HepG2 (cell line): ENCODE data around the gene GNB3. TPM values are rescaled to one million over a fixed set of nuclear protein-coding genes. Genes with fewer than 3 reads are reported as not detected.

ENCODE experiments used
- ATF4 ChIP-seq, 2 experiments: fragments of 450-650 bp in 1 of 2; sonication (generic) in 1 of 2; formaldehyde crosslinking; IDR thresholded peaks; 2 replicates each; pipeline versions ENCODE4 v1.5.0 to v1.8.0; 2020 to 2022; ENCODE audit warnings: mild to moderate bottlenecking in 1 of 2, missing genetic modification reagents in 1 of 2
- BCL3 ChIP-seq: sonication (generic); formaldehyde crosslinking; IDR thresholded peaks from 2 replicates; pipeline ENCODE4 v1.5.1; 2020; ENCODE audit warnings: mild to moderate bottlenecking, missing genetic modification reagents, moderate library complexity
- CC2D1A ChIP-seq: sonication (generic); formaldehyde crosslinking; IDR thresholded peaks from 2 replicates; pipeline ENCODE4 v1.8.1; 2023; ENCODE audit warnings: mild to moderate bottlenecking, missing genetic modification reagents
- CHCHD3 ChIP-seq: sonication (generic); formaldehyde crosslinking; IDR thresholded peaks from 2 replicates; pipeline ENCODE4 v1.8.0; 2022; ENCODE audit warnings: mild to moderate bottlenecking, missing genetic modification reagents, moderate library complexity
- DMAP1 ChIP-seq: IDR thresholded peaks from 2 replicates; pipeline ENCODE4 v1.6.1; 2016
- E2F2 ChIP-seq: sonication (generic); formaldehyde crosslinking; IDR thresholded peaks from 2 replicates; pipeline ENCODE4 v1.4.0; 2020; ENCODE audit warnings: missing genetic modification reagents, borderline replicate concordance
- HES4 ChIP-seq: sonication (generic); formaldehyde crosslinking; IDR thresholded peaks from 2 replicates; pipeline ENCODE4 v1.9.0; 2021; ENCODE audit warnings: mild to moderate bottlenecking, missing genetic modification reagents, borderline replicate concordance
- HMGA1 ChIP-seq: sonication (generic); formaldehyde crosslinking; conservative IDR thresholded peaks from 2 replicates; pipeline ENCODE4 v1.4.0; 2020; ENCODE audit warnings: missing genetic modification reagents
- MAZ ChIP-seq, 2 experiments: sonication (generic) in 1 of 2; formaldehyde crosslinking in 1 of 2; IDR thresholded peaks; 2 replicates each; pipeline versions ENCODE4 v1.5.0 to v1.6.1; 2012 to 2020; ENCODE audit warnings: low read depth in 2 of 2, mild to moderate bottlenecking in 2 of 2, borderline replicate concordance in 1 of 2, improper control_type of control experiment in 1 of 2, low read length in 1 of 2, missing genetic modification reagents in 1 of 2, moderate library complexity in 1 of 2
- NR2F1 ChIP-seq, 2 experiments: fragments of 450-650 bp in 1 of 2; formaldehyde crosslinking in 1 of 2; IDR thresholded peaks; 2 replicates each; pipeline versions ENCODE4 v1.5.0 to v1.6.1; 2016 to 2020; ENCODE audit warnings: mild to moderate bottlenecking in 1 of 2, missing compliant biosample characterization in 1 of 2, missing genetic modification reagents in 1 of 2, moderate library complexity in 1 of 2
- PAXIP1 ChIP-seq: sonication (generic); formaldehyde crosslinking; conservative IDR thresholded peaks from 2 replicates; pipeline ENCODE4 v1.4.0; 2020; ENCODE audit warnings: mild to moderate bottlenecking, missing genetic modification reagents, moderate library complexity
- POGZ ChIP-seq: sonication (generic); formaldehyde crosslinking; IDR thresholded peaks from 2 replicates; pipeline ENCODE4 v1.4.0; 2020; ENCODE audit warnings: mild to moderate bottlenecking, missing genetic modification reagents
- RAD21 ChIP-seq: fragments of 450-650 bp; formaldehyde crosslinking; IDR thresholded peaks from 2 replicates; pipeline ENCODE4 v1.5.0; 2020; ENCODE audit warnings: mild to moderate bottlenecking
- RORA ChIP-seq: sonication (generic); formaldehyde crosslinking; IDR thresholded peaks from 2 replicates; pipeline ENCODE4 v1.5.0; 2020; ENCODE audit warnings: mild to moderate bottlenecking, missing genetic modification reagents, moderate library complexity
- RXRB ChIP-seq: IDR thresholded peaks from 2 replicates; pipeline ENCODE4 v1.6.1; 2016; ENCODE audit warnings: borderline replicate concordance, missing genetic modification reagents, missing compliant biosample characterization
- ZNF205 ChIP-seq: IDR thresholded peaks from 2 replicates; pipeline ENCODE4 v1.6.1; 2018; ENCODE audit warnings: missing biosample characterization, missing genetic modification reagents
- ZNF234 ChIP-seq: sonication (generic); formaldehyde crosslinking; conservative IDR thresholded peaks from 2 replicates; pipeline ENCODE4 v1.5.1; 2020; ENCODE audit warnings: mild to moderate bottlenecking, missing genetic modification reagents
- ZNF34 ChIP-seq: sonication (generic); formaldehyde crosslinking; IDR thresholded peaks from 2 replicates; pipeline ENCODE4 v1.4.0; 2020; ENCODE audit warnings: mild to moderate bottlenecking, missing genetic modification reagents, borderline replicate concordance
- ZNF672 ChIP-seq: sonication (generic); formaldehyde crosslinking; IDR thresholded peaks from 2 replicates; pipeline ENCODE4 v1.8.1; 2022; ENCODE audit warnings: missing genetic modification reagents
- polyA plus RNA-seq, 8 experiments: library from polyadenylated mRNA; depleted of rRNA in 3 of 8; stranded (reverse) in 7 of 8; unstranded in 1 of 8; fragments of >200 nt; fragmentation: Illumina TruSeq in 4 of 8; extraction: Trizol in 4 of 8; gene quantifications; 2 replicates each; pipeline versions ENCODE4 v1.2.1 to v1.2.3, GENCODE V29; 2011 to 2016; ENCODE audit warnings: low read depth in 4 of 8, missing spikeins in 1 of 8, mixed read lengths in 1 of 8; ENCODE audit not compliant: insufficient read depth in 1 of 8
- total RNA-seq, 5 experiments: library from RNA; depleted of rRNA; stranded (reverse); fragments of >200 nt; fragmentation: Illumina TruSeq; extraction: Trizol; gene quantifications; 2 replicates each; pipeline ENCODE4 v1.2.3, GENCODE V29; 2016; ENCODE audit warnings: low read depth in 1 of 5

GNB3 gene
- total and polyA plus RNA-seq, 2 of the 13 experiments (the other 11 are each of a cell fraction or from before 2014, with no cell fraction given): 1.3 to 3.6 TPM

GRCh38 chr12:6872073-6873048, 31.6 kb downstream of the GNB3 start (continued):
- no peak; a peak in 1 of 4 replicates for TF ChIP-seq NR2F1 (CRISPR knock-in tag; IDR thresholded peaks at IDR 0.05)
- TF ChIP-seq ZNF234 (CRISPR knock-in tag): no peak
- peak; percentile 86; the same call in 1 of the 2 replicates for TF ChIP-seq ZNF672 (CRISPR knock-in tag)
- no peak for TF ChIP-seq POGZ (CRISPR knock-in tag)
- no peak for TF ChIP-seq CC2D1A (CRISPR knock-in tag)
- no peak for TF ChIP-seq CHCHD3
- TF ChIP-seq RORA: no peak
- TF ChIP-seq E2F2 (CRISPR knock-in tag): 0 out of 2 replicates have a peak, but pooled peaks have one; percentile 51
- TF ChIP-seq HES4 (CRISPR knock-in tag): 0 out of 2 replicates have a peak, but pooled peaks have one; percentile 53
- TF ChIP-seq MAZ (IDR thresholded peaks at IDR 0.05; ENCODE audit: borderline replicate concordance, low read depth, low read length): peak; percentile 76; the same call in 1 of the 2 replicates
- TF ChIP-seq MAZ (CRISPR knock-in tag; IDR thresholded peaks at IDR 0.05; ENCODE audit: low read depth): peak; percentile 62
- TF ChIP-seq ZNF205: no peak; the same call in 1 of the 2 replicates
- TF ChIP-seq DMAP1 (CRISPR knock-in tag): peak; percentile 64
- TF ChIP-seq RAD21: peak; percentile 75
- TF ChIP-seq ZNF34 (CRISPR knock-in tag): peak; percentile 93
- no peak for TF ChIP-seq HMGA1 (CRISPR knock-in tag)
- 0 out of 2 replicates have a peak, but pooled peaks have one; percentile 19 for TF ChIP-seq RXRB (CRISPR knock-in tag)
- 0 out of 4 replicates have a peak, but pooled peaks of 1 of the 2 experiments have one; percentile 57 for TF ChIP-seq ATF4 (CRISPR knock-in tag; IDR thresholded peaks at IDR 0.05)
- peak; percentile 63 for TF ChIP-seq PAXIP1 (CRISPR knock-in tag)
- TF ChIP-seq BCL3 (CRISPR knock-in tag): peak; percentile 4; the same call in 1 of the 2 replicates
